ENCODE results near the gene CFDP1.

GRCh38 chr16:75482434-75483205, 49.3 kb upstream of the CFDP1 start:
- TF ChIP-seq CTCF (tag by site-specific recombination; IDR thresholded peaks at IDR 0.05) (no peak), ZNF354C (tag by site-specific recombination; IDR thresholded peaks at IDR 0.05; ENCODE audit: borderline replicate concordance, low read depth) (no peak), ZBTB8A (tag by site-specific recombination; IDR thresholded peaks at IDR 0.05) (no peak), ZNF18 (tag by site-specific recombination; IDR thresholded peaks at IDR 0.05) (no peak), ZNF274 (IDR thresholded peaks at IDR 0.05; ENCODE audit: low read length) (no peak), ZNF274 (tag by site-specific recombination; IDR thresholded peaks at IDR 0.05; ENCODE audit: borderline replicate concordance) (no peak), REST (tag by site-specific recombination; IDR thresholded peaks at IDR 0.05) (no peak), ZBTB49 (tag by site-specific recombination; IDR thresholded peaks at IDR 0.05; ENCODE audit: low read depth) (no peak), ZNF513 (tag by site-specific recombination; IDR thresholded peaks at IDR 0.05) (no peak), ZBTB10 (tag by site-specific recombination; IDR thresholded peaks at IDR 0.05) (no peak), ZFP41 (tag by site-specific recombination; IDR thresholded peaks at IDR 0.05; ENCODE audit: borderline replicate concordance) (no peak)
